ENCODE data around the gene AHRR.

AHRR gene

DNA sequence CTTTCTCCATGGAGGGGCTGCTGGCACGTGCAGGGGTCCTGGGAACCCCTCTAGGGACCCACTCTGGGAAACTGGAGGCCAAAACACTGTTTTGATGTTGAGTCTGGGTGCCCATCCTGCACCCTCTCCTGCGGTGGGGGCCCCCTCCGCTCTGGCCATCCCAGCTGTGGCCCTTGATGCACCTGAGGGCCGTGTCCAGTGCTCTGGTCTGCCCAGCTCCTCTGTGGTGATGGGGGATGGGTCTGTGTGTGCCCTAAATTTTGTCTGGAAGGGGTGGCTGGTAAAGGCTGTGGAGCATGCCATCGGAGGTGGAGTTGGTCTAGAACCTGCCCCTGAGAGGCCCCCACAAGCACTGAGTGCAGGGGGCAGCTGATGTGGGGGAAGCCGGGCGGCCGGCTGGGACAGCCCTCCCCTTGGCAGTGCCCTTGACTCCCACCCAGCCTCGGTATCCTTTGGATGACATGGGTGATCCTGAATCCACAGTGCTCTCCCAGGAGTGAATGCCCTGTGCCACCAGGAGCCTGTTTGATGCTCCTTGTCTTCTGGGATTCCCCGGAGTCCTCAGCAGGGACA lies 26.3 kb downstream of the AHRR start:
- DNase-seq: peak; percentile 53

DNA sequence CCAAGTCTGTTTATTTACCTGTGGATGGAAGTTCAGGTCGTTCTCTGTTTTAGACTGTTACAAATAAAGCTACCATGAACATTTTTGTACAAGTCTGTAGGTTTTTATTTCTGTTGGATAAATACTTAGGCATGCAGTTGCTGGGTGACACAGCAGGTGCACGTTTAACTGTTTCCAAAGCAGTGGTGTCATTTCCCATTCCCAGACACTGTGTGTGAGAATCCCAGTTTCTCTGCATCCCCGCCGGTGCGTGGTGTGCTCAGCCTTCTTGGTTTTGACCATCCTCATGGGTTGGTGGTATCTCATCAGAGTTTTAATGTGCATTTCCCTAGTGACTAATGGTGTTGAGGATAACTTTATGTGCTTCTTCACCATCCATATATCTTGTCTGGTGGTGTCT lies 27.2 kb downstream of the AHRR start:
- DNase-seq: no peak

DNA sequence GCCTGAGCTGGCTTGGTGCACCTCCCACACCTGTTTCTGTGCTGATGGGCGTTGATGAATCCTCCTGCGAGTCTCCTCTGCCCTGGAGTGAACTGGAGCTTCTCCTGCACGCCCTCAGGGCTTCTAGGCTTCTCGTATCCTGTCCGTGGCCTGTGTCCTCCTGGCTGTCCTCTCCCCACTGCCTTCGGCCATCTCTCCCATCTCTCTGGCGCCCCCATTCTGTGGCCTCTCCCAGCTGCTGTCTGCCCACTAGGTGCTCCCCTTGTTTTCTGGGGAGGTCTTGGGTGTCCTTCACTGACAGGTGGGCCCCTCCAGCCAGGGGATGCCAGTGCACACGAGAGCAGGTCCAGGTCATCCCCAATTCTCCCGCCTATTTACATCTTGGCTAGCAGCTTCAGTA lies 28.8 kb downstream of the AHRR start:
- peak; percentile 57 for DNase-seq

DNA sequence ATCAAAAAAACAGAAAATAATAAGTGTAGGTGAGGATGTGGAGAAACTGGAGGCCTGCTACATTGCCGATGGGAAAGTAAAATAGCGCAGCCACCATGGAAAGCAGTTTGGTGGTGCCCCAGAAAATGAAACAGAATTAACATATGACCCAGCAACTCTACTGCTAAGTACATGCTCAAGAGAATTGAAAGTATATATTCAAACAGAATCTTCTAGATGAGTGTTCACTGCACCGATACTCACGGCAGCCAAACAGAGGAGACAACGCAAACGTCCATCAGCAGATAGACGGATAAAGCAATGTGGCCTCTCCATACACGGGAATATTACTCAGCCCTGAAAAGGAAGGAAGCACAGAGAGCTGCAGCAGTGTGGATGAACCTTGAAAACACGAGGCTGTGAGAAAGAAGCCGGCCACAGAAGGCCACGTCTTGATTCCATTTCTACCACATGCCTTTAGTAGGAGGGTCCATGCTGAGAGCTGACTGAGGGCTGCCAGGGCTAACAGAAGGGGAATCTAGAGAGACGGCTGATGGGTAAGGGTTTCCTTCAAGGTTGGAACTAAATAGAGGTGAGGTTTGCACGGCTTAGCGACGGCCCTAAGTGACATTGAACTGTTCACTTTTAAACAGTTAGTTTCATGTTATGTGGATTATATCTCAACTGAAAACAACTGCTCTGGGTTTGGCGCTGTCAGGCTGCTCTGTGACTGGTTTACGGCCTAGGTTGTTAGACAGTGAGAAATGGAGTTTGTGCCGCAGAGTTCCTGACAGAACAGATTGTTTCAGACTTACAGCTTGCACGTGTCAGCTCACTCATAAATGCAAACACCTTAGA lies 29.8 kb downstream of the AHRR start:
- DNase-seq: no peak

DNA sequence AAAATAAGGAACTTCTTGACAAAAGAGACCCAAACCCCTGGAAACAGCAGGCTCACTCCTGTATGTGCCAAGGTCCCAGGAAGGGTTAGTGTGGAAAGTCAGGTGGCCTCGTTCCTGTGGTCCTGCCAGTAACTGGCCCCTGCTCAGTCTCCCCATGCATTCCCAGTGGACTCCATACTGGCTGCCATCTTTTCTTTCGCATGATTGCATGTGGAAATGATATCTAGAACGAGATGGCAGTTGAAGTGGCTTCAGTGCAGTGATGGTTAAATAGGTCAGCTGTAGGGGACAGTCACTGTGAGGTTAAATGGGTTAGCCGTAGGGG lies 30.4 kb downstream of the AHRR start:
- no peak for DNase-seq

DNA sequence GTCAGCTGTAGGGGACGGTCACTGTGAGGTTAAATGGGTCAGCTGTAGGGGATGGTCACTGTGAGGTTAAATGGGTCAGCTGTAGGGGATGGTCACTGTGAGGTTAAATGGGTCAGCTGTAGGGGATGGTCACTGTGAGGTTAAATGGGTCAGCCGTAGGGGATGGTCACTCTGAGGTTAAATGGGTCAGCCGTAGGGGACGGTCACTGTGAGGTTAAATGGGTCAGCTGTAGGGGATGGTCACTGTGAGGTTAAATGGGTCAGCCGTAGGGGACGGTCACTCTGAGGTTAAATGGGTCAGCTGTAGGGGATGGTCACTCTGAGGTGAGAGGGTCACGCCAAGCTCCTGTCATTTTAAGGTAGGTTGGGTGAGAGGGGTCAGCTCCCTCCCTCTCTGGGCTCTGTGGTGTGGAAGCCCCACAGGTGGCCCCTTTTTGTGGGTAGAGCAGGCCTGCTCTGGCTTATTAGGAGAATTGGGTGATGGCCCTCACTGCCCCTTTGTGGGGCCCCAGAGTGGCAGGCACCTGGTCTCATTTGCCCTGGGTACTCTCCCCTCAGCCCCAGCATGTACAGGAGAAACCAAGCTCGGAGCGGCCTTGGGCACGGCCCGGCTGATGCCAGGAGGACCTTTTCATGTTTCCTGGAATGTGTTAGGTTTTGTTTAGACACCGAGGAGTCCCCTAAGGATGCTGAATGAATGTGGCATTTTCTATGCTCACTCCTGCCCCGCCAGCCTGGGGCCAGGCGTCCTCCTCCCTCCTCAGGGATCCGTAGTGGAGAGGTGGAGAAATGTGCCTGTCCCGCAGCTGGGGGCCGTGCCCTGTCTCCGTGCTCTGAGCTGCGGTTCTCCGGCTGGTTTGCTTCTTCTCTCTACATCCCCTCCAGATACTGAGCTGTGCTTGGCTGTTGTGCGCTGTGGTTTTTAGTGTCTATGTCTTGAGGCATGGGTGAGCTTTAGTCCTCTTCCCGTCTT lies 31.4 kb downstream of the AHRR start:
- peak; percentile 60 for DNase-seq

DNA sequence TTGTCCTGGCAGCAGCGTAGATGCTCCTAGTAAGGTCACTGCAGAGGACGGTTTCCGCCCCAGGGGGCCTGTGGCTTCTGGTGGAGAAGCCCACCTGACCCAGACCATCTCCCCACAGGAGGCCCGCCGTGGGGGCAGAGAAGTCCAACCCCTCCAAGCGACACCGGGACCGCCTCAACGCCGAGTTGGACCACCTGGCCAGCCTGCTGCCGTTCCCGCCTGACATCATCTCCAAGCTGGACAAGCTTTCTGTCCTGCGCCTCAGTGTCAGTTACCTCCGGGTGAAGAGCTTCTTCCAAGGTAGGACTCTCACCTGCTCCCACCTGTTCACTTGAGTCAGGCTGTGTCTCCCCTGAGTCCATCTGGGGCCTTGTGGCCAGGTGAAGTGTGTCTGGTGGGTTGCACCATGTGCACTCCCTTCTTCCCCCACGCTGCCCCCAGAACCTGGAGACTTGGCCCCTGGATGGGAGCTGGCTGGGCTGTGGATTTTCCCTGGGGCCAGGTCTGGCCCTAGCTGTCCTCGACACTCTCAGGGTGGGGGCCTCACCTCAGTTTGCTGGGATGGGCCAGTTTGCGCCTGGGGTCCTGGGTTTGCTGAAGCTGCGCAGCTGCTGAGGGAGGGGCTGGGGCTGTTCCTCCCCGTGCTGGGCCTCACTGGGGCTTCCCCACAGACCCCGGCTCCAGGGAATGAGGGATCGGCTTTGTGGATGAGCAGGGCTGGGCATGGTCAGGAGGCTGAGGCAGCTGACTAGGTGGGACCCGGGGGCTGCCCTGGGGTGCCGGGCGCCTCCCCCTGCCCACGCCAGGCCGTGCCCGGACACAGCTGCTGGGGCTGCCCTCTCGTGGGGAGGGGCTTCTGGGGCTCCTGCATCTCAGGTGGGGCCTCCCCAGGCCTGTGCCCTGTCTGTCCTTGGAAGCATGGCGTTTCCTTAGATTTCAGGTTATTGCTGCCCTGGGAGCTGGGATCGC lies 32.4 kb downstream of the AHRR start:
- DNase-seq: peak; percentile 58

DNA sequence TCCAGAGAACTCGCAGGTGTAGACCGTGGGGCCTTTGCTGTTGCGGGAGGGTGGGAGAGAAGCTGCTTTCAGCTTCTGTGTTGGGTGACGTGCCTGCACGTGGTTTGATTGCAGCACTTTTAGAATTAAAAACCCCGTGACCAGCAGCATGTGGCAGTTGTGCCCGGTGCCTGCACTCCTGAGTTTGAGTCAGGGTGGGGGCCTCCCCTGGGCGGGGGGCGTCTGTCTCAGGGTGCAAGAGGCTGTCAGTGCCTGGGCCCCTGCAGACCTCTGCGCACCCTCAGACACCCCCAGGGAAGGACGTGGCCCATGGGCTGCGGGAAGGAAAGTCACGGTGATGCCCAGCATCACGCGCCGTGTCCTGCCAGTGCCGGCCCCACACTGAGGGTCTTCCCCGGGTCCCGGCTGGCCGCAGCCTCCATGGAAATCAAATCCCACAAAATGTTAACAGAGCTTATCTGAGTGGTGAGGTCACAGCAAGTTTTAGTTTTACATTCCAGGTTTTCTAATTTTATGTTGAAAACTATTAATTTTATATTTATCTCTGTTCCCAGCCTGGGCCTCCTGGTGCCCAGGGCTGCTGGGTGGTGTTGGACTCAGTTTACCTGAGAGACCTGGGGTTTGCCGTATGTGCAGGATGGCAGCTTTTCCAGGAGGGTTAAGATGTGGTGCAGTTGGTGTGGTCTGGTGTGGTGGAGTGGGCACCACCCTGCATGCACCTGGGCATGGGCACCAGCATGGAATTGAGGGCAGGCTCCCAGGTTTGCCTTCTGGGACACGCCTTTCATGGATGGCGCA lies 33.3 kb downstream of the AHRR start:
- peak; percentile 54 for DNase-seq

DNA sequence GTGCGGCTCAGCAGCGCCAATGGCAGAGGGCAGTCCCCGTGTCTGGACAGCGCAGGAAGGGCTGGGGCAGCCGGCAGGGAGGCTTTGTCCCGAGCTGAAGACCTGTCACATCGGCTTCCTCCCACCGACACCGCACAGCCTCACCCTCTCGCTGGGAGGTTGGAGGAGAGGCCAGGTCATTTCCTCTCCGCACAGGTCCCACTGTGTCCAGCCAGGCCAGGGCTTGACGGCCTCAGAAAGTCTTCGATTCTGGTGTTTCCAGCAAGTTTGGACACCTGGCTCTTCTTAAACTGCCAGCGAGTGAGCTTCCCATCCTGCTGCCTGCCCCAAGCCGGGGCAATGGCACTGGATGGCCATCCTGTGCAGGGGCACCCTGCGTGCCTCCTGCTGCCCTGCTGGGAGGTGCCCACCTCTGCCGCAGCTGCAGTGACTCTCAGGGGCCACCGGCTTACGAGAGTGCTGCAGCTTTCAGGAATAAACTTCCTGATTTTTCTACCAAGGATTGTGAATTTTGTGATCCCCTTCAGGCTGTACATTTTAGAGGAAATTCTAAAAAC lies 33.9 kb downstream of the AHRR start:
- DNase-seq: no peak

DNA sequence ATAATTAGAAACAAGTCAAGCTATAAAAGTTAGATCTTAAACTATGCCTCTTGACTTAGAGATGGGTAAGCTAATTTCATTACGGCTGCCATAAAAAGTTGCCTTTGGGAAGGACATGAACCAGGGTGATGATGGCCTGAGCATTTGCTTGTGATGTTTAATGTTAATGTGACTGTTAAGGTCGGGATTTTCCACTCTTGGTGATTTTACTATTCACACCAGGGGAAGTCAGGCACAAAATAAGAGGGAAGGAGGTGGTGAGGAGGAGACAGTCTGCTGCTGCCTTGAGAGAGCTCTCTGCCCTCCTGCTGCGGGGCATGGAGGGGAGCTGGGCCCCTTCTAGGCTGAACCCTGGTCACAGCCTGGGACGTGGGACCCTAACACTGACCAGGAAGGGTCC lies 34.4 kb downstream of the AHRR start:
- no peak for DNase-seq

DNA sequence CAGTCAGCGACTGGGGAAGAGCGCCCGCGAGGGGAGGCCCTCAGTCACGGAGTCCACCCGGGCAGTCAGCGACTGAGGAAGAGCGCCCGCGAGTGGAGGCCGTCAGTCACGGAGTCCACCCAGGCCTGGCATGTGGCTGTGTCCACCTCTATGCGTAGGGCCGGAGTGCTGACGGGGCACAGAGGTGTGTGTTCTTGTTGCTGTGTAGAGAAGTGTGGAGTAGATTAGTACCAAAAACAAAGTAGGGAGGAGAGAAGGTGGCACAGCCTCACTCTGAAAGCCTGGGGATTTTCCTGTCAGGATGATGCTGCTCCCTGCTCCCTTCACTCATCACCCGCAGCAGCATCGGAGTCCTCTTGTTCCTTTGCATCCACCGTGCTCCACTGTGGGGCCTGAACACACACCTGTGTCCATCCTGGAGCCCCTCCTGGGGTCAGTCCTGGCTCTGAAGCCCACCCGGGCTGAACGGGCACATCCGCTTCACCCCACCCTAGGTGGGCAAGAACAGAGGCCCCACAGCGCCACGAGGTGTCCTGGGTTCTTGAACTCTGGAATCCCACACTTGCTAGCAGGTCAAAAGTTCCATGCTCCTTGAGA lies 37.9 kb downstream of the AHRR start:
- peak; percentile 54 for DNase-seq

DNA sequence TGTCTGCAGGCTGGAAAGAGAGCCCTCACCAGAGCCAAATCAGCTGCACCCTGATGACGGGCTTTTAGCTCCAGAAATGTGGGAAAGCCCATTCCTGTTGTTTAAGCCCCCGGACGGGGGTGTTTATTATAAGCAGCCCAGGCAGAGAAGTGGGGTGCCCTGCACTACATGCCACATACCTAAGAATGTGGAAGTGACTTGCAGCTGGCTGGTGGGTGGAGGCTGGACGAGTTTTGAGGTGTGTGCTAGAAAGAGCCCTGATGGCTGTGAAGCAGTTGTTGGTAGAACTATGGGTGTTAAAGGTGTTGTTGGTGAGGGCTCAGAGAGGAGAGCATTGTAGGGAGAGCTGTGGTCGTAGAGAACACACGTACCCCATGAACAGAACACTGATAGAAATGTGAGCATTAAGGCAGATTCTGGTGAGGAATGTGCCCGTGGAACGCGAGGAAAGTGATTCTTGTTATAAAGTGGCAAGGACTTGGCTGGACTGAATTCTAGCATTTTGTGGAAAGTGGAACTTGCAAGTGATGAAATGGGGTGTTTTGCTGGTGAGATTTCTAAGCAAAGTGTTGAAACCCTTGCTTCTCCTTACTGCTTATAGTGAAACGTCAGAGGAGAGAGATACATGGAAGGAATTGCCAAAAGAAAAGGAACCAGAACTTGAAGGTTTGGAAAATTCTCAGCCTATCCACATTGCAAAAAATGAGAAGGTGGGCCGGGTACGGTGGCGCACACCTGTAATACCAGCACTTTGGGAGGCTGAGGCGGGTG lies 38.9 kb downstream of the AHRR start:
- DNase-seq: peak; percentile 55

DNA sequence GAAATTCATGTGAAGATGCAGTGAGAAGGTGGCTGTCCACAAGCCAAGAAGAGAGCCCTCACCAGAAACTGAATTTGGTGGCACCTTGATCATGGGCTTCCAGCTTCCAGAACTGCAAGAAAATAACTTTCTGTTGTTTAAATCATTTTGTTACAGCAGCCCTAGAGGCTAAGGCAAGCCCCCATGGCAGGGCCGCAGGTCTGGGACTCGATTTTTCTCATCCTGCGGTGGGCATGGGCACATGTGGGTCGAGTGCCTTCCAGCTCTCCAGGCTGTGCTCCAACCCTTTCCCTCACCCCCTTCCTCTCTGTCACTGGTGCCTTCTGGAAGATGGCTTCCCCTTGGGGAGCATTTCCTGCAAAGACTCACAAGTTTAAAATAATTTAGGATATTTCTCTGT lies 40.7 kb downstream of the AHRR start:
- no peak for DNase-seq

DNA sequence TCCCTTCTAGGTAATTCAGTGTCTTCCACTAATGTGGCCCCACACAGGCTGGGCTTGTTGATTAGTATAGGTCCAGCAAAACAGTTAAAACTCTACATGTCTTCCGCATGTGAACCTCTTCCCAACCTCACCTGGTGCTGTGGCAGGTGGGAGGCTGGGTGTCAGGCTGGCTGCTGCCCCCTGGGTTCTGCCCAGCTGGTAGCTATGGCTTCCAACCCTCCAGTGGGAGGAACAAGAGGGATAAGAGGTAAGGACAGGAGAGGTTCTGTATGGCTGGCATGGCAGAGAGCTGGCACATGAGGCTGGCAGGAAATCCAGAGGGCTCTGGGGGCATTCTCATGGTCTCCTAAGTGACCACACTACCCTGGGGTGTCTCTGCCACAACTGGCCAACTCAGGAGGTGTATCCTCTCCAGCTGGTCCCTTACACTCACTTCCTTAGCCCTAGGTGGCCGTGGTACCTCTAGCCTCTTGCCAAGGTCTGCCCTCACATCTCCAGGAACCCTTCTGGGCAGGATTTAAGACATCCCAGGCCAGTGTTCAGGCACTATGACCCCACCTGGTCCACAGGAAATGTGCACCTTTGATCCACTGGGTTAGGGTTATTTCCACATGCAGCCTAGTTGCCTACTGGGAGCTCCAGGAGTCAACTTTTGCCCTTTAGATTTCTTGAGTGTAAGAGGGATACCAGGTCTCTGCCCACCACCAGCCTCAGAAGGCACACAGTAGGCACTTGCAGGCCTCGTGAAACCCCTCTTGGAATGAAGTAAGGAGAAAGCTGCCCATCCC lies 41.7 kb downstream of the AHRR start:
- DNase-seq: no peak

DNA sequence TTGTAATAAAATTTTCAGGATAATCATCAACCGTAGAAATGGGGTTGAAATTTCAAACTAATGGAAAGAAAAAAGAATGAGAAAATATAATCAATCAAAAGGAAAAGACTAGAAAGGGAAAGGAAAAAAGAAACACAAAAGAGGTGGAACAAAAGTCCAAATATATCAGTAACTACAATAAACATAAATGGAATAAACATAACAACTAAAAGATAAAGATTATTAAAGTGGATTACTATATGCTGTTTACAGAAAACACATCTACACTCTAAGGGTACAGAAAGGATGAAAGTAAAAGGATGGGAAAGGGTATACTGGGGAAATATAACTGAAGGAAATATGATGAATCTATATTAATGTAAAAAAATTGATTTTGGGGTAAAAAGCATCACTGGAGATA lies 43.0 kb downstream of the AHRR start:
- no peak for DNase-seq

DNA sequence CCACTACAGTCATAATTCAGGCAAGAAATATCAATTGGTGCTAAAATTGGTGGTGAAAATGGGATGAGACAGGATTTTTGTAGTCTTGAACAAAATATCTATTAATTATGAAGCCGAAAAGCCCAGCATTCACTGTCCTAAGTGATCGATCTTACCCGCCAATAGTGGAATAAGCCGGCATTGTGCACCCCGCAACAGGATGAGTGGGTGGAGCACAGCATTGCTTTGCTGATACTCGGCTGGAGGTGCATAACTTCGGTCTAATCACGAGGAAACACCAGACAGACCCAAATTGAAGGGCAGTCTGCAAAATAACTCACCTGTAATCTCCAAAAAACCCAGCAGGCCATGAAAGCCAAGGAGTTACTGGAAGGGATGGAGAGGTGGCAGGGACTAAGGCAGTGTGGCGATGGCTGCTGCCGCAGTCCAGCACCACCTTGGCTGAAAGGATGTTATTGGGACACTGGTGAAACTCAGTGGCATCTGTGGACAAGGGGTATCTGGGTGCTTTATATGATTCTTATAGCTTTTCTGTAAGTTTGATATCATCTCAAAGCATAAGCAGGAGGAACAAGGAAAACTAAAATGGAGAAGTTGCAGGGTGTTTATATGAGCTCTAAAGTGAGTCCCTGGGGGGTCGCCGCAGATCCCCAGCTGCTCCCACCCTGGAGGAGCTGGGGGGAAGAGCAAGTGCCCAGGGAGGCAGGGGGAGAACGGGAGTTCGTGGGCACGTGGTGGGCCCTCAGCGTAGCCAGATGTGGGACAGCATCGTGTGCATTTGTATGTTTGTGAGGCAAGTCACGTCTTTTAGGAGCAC lies 45.2 kb downstream of the AHRR start:
- no peak for DNase-seq

DNA sequence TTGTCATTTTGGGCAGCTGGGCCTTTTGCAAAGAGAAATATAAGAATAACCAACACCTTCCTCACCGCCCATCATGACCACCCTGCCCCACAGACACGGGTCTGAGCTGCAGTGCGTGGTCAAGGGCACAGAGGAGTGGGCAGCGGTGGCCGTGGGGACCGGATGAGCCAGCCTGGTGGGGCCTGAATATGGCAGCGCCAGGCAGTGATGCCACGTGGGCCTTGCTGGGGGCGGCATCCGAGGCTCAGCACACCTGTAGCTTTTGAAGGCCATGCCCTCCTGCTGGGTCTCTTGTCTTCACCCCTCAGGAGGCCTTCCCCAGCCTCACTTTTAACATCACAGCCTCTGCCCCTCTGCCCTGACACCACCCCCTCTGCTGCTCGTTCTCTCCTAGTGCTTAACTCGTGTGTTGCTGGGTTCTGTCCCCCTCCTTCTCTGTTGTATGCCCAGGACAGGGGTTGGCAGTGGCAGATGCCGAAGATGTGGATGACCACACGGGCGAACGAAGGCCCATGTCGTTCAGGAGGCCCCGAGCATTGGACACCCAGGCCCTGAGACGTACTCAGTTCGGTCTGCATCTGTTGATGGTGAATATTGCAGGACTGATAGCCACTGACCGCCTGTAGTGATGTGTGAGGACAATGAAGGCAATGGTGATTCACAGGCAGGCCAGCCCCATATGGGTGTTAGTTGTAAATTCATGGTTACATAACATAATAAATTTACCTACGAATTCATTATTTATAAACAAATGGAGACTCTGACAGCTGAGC lies 46.0 kb downstream of the AHRR start:
- DNase-seq: no peak

All from activated effector memory CD4-positive, alpha-beta T cell treated with anti-CD3 and anti-CD28 coated beads, Interleukin-2, amount 50 U/mL, for 16 hours (primary cell).